ENCODE results near the gene MCOLN2.

The MCOLN2 gene

DNA sequence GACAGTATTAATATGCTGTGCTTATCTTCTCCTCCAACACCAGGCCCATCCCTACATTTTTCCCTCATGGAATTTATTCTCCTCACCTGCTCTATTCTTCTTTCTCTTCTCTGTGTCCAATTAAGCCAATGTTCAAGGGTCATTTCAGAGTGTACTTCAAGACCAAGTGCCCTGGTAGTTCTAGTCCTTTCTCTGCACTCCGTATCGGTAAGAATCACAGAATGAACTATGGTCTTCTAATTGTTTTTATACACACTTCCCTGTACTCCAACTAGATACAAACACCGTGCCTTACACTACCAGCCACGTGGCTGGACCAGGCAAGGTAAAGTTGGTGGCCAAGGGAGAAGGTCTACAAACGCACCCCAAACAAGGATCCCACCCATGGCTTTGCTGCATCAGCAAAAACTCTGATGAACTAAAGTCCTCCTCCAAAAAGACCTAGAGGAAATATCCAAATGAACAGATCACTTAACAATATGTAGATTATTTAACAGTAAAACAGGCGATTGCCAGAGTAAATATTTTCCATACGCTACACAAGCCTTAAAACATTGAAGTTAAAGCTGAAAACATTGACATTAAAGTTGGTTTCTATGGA, 63.8 kb downstream of the MCOLN2 start:
- POLR2A ChIA-PET = no interaction called here

DNA sequence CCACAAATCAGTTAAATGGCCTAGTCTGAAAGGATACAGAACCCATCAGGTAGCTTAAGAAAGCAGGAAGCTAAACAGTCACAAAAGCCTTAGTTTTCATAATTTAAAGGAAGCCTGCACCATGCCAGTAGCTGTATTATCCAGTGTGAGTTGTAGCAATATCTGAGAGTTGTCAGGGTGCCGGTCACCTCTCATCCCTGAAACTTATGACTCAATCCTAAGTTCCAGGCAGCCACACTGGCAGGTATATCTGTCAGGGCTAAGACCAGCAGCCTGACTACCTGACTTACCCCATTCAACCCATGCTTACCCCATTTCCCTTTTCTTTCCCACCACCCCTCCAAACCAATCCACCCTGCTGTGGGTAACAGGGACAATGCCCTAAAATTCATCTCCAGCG, 66.1 kb downstream of the MCOLN2 start:
- no peak for DNase-seq (ENCODE audit: extremely low spot score)
- POLR2A ChIA-PET = no interaction called here
- CTCF ChIA-PET = no interaction called here
- no peak for TF ChIP-seq LEF1 (IDR thresholded peaks at IDR 0.05; ENCODE audit: borderline replicate concordance)
- no peak for TF ChIP-seq CTBP1 (IDR thresholded peaks at IDR 0.05; ENCODE audit: borderline replicate concordance)
- TF ChIP-seq ELF4 (IDR thresholded peaks at IDR 0.05) = no peak
- TF ChIP-seq, protein P1, sequence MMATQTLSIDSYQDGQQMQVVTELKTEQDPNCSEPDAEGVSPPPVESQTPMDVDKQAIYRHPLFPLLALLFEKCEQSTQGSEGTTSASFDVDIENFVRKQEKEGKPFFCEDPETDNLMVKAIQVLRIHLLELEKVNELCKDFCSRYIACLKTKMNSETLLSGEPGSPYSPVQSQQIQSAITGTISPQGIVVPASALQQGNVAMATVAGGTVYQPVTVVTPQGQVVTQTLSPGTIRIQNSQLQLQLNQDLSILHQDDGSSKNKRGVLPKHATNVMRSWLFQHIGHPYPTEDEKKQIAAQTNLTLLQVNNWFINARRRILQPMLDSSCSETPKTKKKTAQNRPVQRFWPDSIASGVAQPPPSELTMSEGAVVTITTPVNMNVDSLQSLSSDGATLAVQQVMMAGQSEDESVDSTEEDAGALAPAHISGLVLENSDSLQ (IDR thresholded peaks at IDR 0.05) = no peak
- TF ChIP-seq SP1 (IDR thresholded peaks at IDR 0.05) = no peak
- TF ChIP-seq L3MBTL2 (conservative IDR thresholded peaks at IDR 0.05) = no peak
- TF ChIP-seq TARDBP (IDR thresholded peaks at IDR 0.05) = no peak
- TF ChIP-seq ARNT (IDR thresholded peaks at IDR 0.05) = no peak
- TF ChIP-seq HDGF (IDR thresholded peaks at IDR 0.05; ENCODE audit: borderline replicate concordance) = no peak
- TF ChIP-seq SUZ12 (IDR thresholded peaks at IDR 0.05) = no peak
- no peak for TF ChIP-seq BHLHE40 (IDR thresholded peaks at IDR 0.05; ENCODE audit: borderline replicate concordance)
- TF ChIP-seq ZNF384 (IDR thresholded peaks at IDR 0.05) = no peak
- TF ChIP-seq FOXM1 (IDR thresholded peaks at IDR 0.05; ENCODE audit: borderline replicate concordance) = no peak
- TF ChIP-seq FOXK2 (IDR thresholded peaks at IDR 0.05) = no peak
- TF ChIP-seq NFRKB (IDR thresholded peaks at IDR 0.05) = no peak

More for the DNA sequence above, 63.8 kb downstream of the MCOLN2 start:
- no peak for DNase-seq (ENCODE audit: extremely low spot score)
- CTCF ChIA-PET = interaction anchor here (0.6 to 1.0 kb wide), 2 partner anchors 12 to 151 kb away, joined by 3 read pairs; no protein-coding TSS in a partner anchor
- no peak for TF ChIP-seq FOXA1 (IDR thresholded peaks at IDR 0.05)

GRCh38 chr1:84930329-84930728, 66.6 kb downstream of the MCOLN2 start:
- TF ChIP-seq ARNT (IDR thresholded peaks at IDR 0.05) (no peak), BHLHE40 (IDR thresholded peaks at IDR 0.05; ENCODE audit: borderline replicate concordance) (no peak)
- DNase-seq (ENCODE audit: extremely low spot score) = no peak
- CTCF ChIA-PET = no interaction called here
- POLR2A ChIA-PET = no interaction called here

DNA sequence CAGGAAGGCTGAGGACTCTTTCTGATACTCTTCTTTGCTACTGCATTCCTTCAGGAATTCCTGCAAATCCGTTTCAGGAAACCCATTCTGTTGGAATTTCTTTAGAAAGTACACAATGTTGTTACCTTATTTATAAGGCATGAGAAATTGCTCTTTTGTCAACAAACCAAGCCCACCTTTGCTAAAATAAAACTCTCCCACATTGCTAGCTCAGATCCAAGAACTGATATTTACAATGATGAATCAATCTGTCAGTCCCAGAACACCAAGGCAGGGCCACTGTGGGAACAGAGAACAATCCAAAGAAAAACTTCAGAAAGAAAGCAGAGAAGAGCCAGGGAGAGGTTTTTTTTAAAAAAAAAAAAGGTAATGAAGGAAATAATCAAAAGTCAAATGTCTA, 67.3 kb downstream of the MCOLN2 start:
- DNase-seq (ENCODE audit: extremely low spot score) = no peak
- TF ChIP-seq TARDBP (IDR thresholded peaks at IDR 0.05) = no peak
- ChIA-PET CTCF (interaction anchor here (0.6 to 1.5 kb wide), 4 partner anchors 127 to 205 kb away, joined by 3 to 4 read pairs (median 4); no protein-coding TSS in a partner anchor), POLR2A (no interaction called here)

- no peak for TF ChIP-seq FOXK2 (IDR thresholded peaks at IDR 0.05)
- TF ChIP-seq ARNT (IDR thresholded peaks at IDR 0.05) = no peak
- POLR2A ChIA-PET = no interaction called here
- CTCF ChIA-PET = interaction anchor here (0.6 to 1.5 kb wide), 4 partner anchors 147 to 205 kb away, joined by 3 to 4 read pairs (median 3); no protein-coding TSS in a partner anchor
- DNase-seq (ENCODE audit: extremely low spot score) = no peak
Observed at GRCh38 chr1:84928979-84929378, 67.9 kb downstream of the MCOLN2 start.

DNA sequence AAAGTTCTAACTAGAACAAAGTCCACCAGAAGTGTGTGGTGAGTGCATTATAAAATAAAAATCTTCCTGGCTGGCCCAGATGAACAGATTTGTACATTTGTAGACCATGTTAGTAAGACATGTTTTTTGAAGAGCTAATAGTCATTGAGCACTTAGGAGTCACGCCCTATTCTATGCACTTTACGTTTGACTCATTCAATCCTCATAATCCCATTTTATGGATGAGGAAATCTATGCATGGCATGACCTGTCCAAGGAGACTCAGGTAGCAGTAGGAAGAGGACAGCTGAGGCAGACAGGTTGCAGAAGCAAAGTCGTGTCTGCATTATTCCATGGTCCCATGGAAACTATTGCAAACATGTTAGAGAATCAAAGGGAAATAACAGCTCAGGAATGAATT, 73.6 kb downstream of the MCOLN2 start:
- CTCF ChIA-PET = interaction anchor here (0.9 to 1.0 kb wide), 2 partner anchors 22 to 141 kb away, joined by 3 to 4 read pairs; no protein-coding TSS in a partner anchor
- no peak for DNase-seq (ENCODE audit: extremely low spot score)
- TF ChIP-seq LEF1 (IDR thresholded peaks at IDR 0.05; ENCODE audit: borderline replicate concordance) (no peak), SP1 (IDR thresholded peaks at IDR 0.05) (no peak), ELF4 (IDR thresholded peaks at IDR 0.05) (no peak), ARNT (IDR thresholded peaks at IDR 0.05) (no peak), HDGF (IDR thresholded peaks at IDR 0.05; ENCODE audit: borderline replicate concordance) (no peak), BHLHE40 (IDR thresholded peaks at IDR 0.05; ENCODE audit: borderline replicate concordance) (no peak), NFRKB (IDR thresholded peaks at IDR 0.05) (no peak), FOXA1 (IDR thresholded peaks at IDR 0.05) (no peak), TARDBP (IDR thresholded peaks at IDR 0.05) (no peak), FOXM1 (IDR thresholded peaks at IDR 0.05; ENCODE audit: borderline replicate concordance) (no peak)
- TF ChIP-seq, protein P1 (IDR thresholded peaks at IDR 0.05) = no peak
- POLR2A ChIA-PET = interaction anchor here (1.0 to 1.1 kb wide), 2 partner anchors 9 to 30 kb away, joined by 3 read pairs; no protein-coding TSS in a partner anchor

GRCh38 chr1:84920159-84920558, 76.8 kb downstream of the MCOLN2 start:
- DNase-seq (ENCODE audit: extremely low spot score) = no peak
- POLR2A ChIA-PET = no interaction called here
- TF ChIP-seq HDGF (IDR thresholded peaks at IDR 0.05; ENCODE audit: borderline replicate concordance) (no peak), LEF1 (IDR thresholded peaks at IDR 0.05; ENCODE audit: borderline replicate concordance) (no peak), ELF4 (IDR thresholded peaks at IDR 0.05) (no peak), L3MBTL2 (conservative IDR thresholded peaks at IDR 0.05) (no peak), SP1 (IDR thresholded peaks at IDR 0.05) (no peak), FOXK2 (IDR thresholded peaks at IDR 0.05) (no peak), CTBP1 (IDR thresholded peaks at IDR 0.05; ENCODE audit: borderline replicate concordance) (no peak)
- CTCF ChIA-PET = no interaction called here

- no peak for DNase-seq (ENCODE audit: extremely low spot score)
- POLR2A ChIA-PET = no interaction called here
- TF ChIP-seq SUZ12 (IDR thresholded peaks at IDR 0.05) (no peak), L3MBTL2 (conservative IDR thresholded peaks at IDR 0.05) (no peak), CTBP1 (IDR thresholded peaks at IDR 0.05; ENCODE audit: borderline replicate concordance) (no peak), SP1 (IDR thresholded peaks at IDR 0.05) (no peak), LEF1 (IDR thresholded peaks at IDR 0.05; ENCODE audit: borderline replicate concordance) (no peak), FOXM1 (IDR thresholded peaks at IDR 0.05; ENCODE audit: borderline replicate concordance) (no peak), ZNF384 (IDR thresholded peaks at IDR 0.05) (no peak), ELF4 (IDR thresholded peaks at IDR 0.05) (no peak), NFRKB (IDR thresholded peaks at IDR 0.05) (no peak), TARDBP (IDR thresholded peaks at IDR 0.05) (no peak), FOXK2 (IDR thresholded peaks at IDR 0.05) (no peak), HDGF (IDR thresholded peaks at IDR 0.05; ENCODE audit: borderline replicate concordance) (no peak), FOXA1 (IDR thresholded peaks at IDR 0.05) (no peak), BHLHE40 (IDR thresholded peaks at IDR 0.05; ENCODE audit: borderline replicate concordance) (no peak), ARNT (IDR thresholded peaks at IDR 0.05) (no peak)
- TF ChIP-seq, protein P1 (IDR thresholded peaks at IDR 0.05) = no peak
- CTCF ChIA-PET = no interaction called here
Observed at GRCh38 chr1:84919461-84919970, 77.4 kb downstream of the MCOLN2 start.
